Measurements from ENCODE around the gene MEOX2.

The MEOX2 gene

GRCh38 chr7:15620491-15621185 lies 65.8 kb downstream of the MEOX2 start:
- Histone ChIP-seq H2AFZ (ENCODE audit: low read length) (no peak overlapping the region), H3F3A (ENCODE audit: low read depth) (no peaks in the 10 kb centered on the region), H3K27me3 (ENCODE audit: insufficient read depth, low read length, poor library complexity, severe bottlenecking) (no peaks in the 10 kb centered on the region), H3K9me2 (replicated peaks; ENCODE audit: low read depth, low read length) (no peaks in the 10 kb centered on the region), H3K4me3 (ENCODE audit: low read length, poor library complexity, severe bottlenecking) (no peak overlapping the region), H3K4me2 (ENCODE audit: low read depth, low read length, poor library complexity, severe bottlenecking) (no peak overlapping the region), H3K79me2 (ENCODE audit: insufficient read depth, low read length) (no peaks in the 10 kb centered on the region), H3K9ac (ENCODE audit: low read depth, low read length, poor library complexity, severe bottlenecking) (no peak overlapping the region), H3K9me3 (ENCODE audit: insufficient read depth, low read depth, low read length) (no peaks in the 10 kb centered on the region), H4K20me1 (ENCODE audit: insufficient read depth, low read length, poor library complexity, severe bottlenecking) (no peaks in the 10 kb centered on the region), H3K36me3 (ENCODE audit: insufficient read depth, low read length) (no peaks in the 10 kb centered on the region), H3K4me1 (ENCODE audit: insufficient read depth, low read length, poor library complexity, severe bottlenecking) (no peaks in the 10 kb centered on the region)
- TF ChIP-seq CTCF (conservative IDR thresholded peaks at IDR 0.05; ENCODE audit: low read length) (no peak), EZH2phosphoT487 (IDR thresholded peaks at IDR 0.05; ENCODE audit: borderline replicate concordance) (no peak)

GRCh38 chr7:15618275-15618674 lies 68.2 kb downstream of the MEOX2 start:
- Histone ChIP-seq H3K79me2 (ENCODE audit: insufficient read depth, low read length) (no peaks in the 10 kb centered on the region), H3K4me1 (ENCODE audit: insufficient read depth, low read length, poor library complexity, severe bottlenecking) (no peaks in the 10 kb centered on the region), H4K20me1 (ENCODE audit: insufficient read depth, low read length, poor library complexity, severe bottlenecking) (no peaks in the 10 kb centered on the region), H3K9me3 (ENCODE audit: insufficient read depth, low read depth, low read length) (no peaks in the 10 kb centered on the region), H3K9me2 (replicated peaks; ENCODE audit: low read depth, low read length) (no peaks in the 10 kb centered on the region), H3K27me3 (ENCODE audit: insufficient read depth, low read length, poor library complexity, severe bottlenecking) (no peaks in the 10 kb centered on the region), H3F3A (ENCODE audit: low read depth) (no peaks in the 10 kb centered on the region), H2AFZ (ENCODE audit: low read length) (no peak overlapping the region), H3K4me2 (ENCODE audit: low read depth, low read length, poor library complexity, severe bottlenecking) (no peak overlapping the region), H3K4me3 (ENCODE audit: low read length, poor library complexity, severe bottlenecking) (no peak overlapping the region), H3K9ac (ENCODE audit: low read depth, low read length, poor library complexity, severe bottlenecking) (no peak overlapping the region), H3K36me3 (ENCODE audit: insufficient read depth, low read length) (no peaks in the 10 kb centered on the region)
- TF ChIP-seq CTCF (conservative IDR thresholded peaks at IDR 0.05; ENCODE audit: low read length) = no peak
- no peak for TF ChIP-seq EZH2phosphoT487 (IDR thresholded peaks at IDR 0.05; ENCODE audit: borderline replicate concordance)

DNA sequence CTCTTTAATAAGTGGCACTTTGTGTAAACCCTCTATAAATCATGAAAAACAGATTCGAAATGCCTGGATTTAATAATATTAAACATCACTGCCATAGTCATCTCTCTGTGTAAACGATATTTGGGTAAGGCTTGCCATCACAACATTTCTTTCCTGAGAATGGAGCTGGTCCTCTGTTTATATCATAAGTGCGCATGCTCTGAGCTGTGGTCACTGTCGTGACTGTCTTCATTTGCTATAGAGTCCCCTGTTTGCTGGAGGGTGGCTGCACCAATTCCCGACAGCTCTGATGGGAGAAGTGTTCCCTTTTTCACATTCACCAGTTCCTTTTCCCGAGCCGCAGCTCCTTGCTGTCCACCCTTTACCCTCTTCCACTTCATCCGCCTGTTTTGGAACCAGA lies 74.3 kb downstream of the MEOX2 start:
- Histone ChIP-seq H3K79me2 (ENCODE audit: insufficient read depth, low read length) (no peaks in the 10 kb centered on the region), H2AFZ (ENCODE audit: low read length) (no peak overlapping the region), H3K4me2 (ENCODE audit: low read depth, low read length, poor library complexity, severe bottlenecking) (no peak overlapping the region), H3K9me2 (replicated peaks; ENCODE audit: low read depth, low read length) (no peaks in the 10 kb centered on the region), H4K20me1 (ENCODE audit: insufficient read depth, low read length, poor library complexity, severe bottlenecking) (no peaks in the 10 kb centered on the region), H3K27me3 (ENCODE audit: insufficient read depth, low read length, poor library complexity, severe bottlenecking) (no peaks in the 10 kb centered on the region), H3F3A (ENCODE audit: low read depth) (no peaks in the 10 kb centered on the region), H3K4me3 (ENCODE audit: low read length, poor library complexity, severe bottlenecking) (no peak overlapping the region), H3K9me3 (ENCODE audit: insufficient read depth, low read depth, low read length) (no peaks in the 10 kb centered on the region), H3K4me1 (ENCODE audit: insufficient read depth, low read length, poor library complexity, severe bottlenecking) (no peaks in the 10 kb centered on the region), H3K36me3 (ENCODE audit: insufficient read depth, low read length) (no peaks in the 10 kb centered on the region), H3K9ac (ENCODE audit: low read depth, low read length, poor library complexity, severe bottlenecking) (no peak overlapping the region)
- no peak for TF ChIP-seq EZH2phosphoT487 (IDR thresholded peaks at IDR 0.05; ENCODE audit: borderline replicate concordance)
- TF ChIP-seq CTCF (conservative IDR thresholded peaks at IDR 0.05; ENCODE audit: low read length) = no peak
